ENCODE measurements around the gene TRAM2.

Gene TRAM2

DNA sequence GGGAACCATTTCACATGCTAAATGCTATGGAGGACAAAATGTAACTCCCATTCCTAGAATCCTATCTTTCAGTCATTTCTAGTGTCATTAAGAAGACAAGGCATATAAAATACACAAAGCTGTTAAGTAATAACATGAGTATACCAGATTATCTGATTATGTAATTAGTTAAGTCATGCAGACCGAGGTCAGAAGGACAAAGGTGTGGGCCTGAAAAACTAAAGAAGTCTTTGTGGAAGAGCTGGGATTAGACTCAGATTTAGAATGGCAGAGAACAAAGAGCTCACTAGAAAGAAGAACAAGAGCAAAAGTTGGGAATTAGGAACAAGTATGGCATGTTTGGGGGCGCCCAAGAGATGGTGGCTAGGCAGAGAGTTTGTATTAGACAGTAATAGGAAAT lies 119.8 kb downstream of the TRAM2 start:
- Histone ChIP-seq H3K79me2 (ENCODE audit: control insufficient read depth, low read length) (no peaks in the 10 kb centered on the region), H4K20me1 (ENCODE audit: control insufficient read depth, insufficient read depth, low read depth, low read length) (no peaks in the 10 kb centered on the region), H3K9me3 (ENCODE audit: control insufficient read depth, insufficient read depth, low read length) (no peaks in the 10 kb centered on the region), H3K27me3 (ENCODE audit: control insufficient read depth, low read length) (no peaks in the 10 kb centered on the region), H3K9me2 (replicated peaks; ENCODE audit: control insufficient read depth, low read length) (no peaks in the 10 kb centered on the region), H3K4me2 (ENCODE audit: low read length) (no peak overlapping the region), H3K4me3 (ENCODE audit: low read length) (no peak overlapping the region), H3F3A (ENCODE audit: control insufficient read depth, insufficient read depth) (no peaks in the 10 kb centered on the region), H3K36me3 (ENCODE audit: control insufficient read depth, low read length) (0 out of 2 replicates have a peak, but pooled peaks cover 4% of the 10 kb centered on the region), H3K4me1 (ENCODE audit: control insufficient read depth, low read length) (no peaks in the 10 kb centered on the region), H3K27ac (ENCODE audit: low read depth, low read length) (no peak overlapping the region)
- no peak for TF ChIP-seq EZH2phosphoT487 (IDR thresholded peaks at IDR 0.05; ENCODE audit: borderline replicate concordance, low read length)
- TF ChIP-seq, protein P1, sequence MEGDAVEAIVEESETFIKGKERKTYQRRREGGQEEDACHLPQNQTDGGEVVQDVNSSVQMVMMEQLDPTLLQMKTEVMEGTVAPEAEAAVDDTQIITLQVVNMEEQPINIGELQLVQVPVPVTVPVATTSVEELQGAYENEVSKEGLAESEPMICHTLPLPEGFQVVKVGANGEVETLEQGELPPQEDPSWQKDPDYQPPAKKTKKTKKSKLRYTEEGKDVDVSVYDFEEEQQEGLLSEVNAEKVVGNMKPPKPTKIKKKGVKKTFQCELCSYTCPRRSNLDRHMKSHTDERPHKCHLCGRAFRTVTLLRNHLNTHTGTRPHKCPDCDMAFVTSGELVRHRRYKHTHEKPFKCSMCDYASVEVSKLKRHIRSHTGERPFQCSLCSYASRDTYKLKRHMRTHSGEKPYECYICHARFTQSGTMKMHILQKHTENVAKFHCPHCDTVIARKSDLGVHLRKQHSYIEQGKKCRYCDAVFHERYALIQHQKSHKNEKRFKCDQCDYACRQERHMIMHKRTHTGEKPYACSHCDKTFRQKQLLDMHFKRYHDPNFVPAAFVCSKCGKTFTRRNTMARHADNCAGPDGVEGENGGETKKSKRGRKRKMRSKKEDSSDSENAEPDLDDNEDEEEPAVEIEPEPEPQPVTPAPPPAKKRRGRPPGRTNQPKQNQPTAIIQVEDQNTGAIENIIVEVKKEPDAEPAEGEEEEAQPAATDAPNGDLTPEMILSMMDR (IDR thresholded peaks at IDR 0.05; ENCODE audit: low read depth, low read length, poor library complexity, severe bottlenecking) = no peak

DNA sequence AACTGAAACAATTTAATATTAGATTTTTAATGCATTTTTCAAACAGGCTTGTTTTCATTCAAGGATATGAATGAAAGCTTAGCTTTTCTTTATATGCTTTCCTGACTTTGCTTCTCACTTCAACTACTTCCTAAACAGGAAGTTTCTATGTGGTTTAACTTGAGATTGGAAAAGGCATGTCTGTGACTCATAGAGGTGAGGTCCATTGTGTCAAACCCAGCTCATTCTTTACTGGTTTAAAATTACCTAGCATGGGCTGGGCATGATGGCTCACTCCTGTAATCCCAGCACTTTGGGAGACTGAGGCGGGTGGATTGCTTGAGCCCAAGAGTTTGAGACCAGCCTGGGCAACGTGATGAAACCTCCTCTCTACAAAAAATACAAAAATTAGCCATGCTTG lies 122.3 kb downstream of the TRAM2 start:
- TF ChIP-seq, protein P1 (IDR thresholded peaks at IDR 0.05; ENCODE audit: low read depth, low read length, poor library complexity, severe bottlenecking) = no peak
- no peak for TF ChIP-seq EZH2phosphoT487 (IDR thresholded peaks at IDR 0.05; ENCODE audit: borderline replicate concordance, low read length)
- no peak overlapping the region for H3K4me2 ChIP-seq (ENCODE audit: low read length)
- H3F3A ChIP-seq (ENCODE audit: control insufficient read depth, insufficient read depth) = no peaks in the 10 kb centered on the region
- no peak overlapping the region for H3K4me3 ChIP-seq (ENCODE audit: low read length)
- H3K36me3 ChIP-seq (ENCODE audit: control insufficient read depth, low read length) = 0 out of 2 replicates have a peak, but pooled peaks cover 4% of the 10 kb centered on the region
- H3K9me2 ChIP-seq (replicated peaks; ENCODE audit: control insufficient read depth, low read length) = no peaks in the 10 kb centered on the region
- H3K9me3 ChIP-seq (ENCODE audit: control insufficient read depth, insufficient read depth, low read length) = no peaks in the 10 kb centered on the region
- H3K79me2 ChIP-seq (ENCODE audit: control insufficient read depth, low read length) = no peaks in the 10 kb centered on the region
- H3K4me1 ChIP-seq (ENCODE audit: control insufficient read depth, low read length) = no peaks in the 10 kb centered on the region
- no peaks in the 10 kb centered on the region for H3K27me3 ChIP-seq (ENCODE audit: control insufficient read depth, low read length)
- no peaks in the 10 kb centered on the region for H4K20me1 ChIP-seq (ENCODE audit: control insufficient read depth, insufficient read depth, low read depth, low read length)
- H3K27ac ChIP-seq (ENCODE audit: low read depth, low read length) = no peak overlapping the region
